Lower lobe of right lung (tissue), 2 donors: Measurements from ENCODE around the gene CIZ1. TPM values are rescaled to one million over a fixed set of nuclear protein-coding genes. Genes with fewer than 3 reads are reported as not detected.

ENCODE experiments used
- ATAC-seq, 2 donors: fragments of 200-7000 bp; cut with Tn5 transposase; one replicate each; pipeline ENCODE4 v1.9.1; 2020 to 2022; ENCODE audit warnings: mild to moderate bottlenecking in 2 of 2, moderate library complexity in 2 of 2
- DNase-seq: peaks from one replicate; pipeline ENCODE4 v3.0.0-alpha.2; 2020
- H3K27ac ChIP-seq: fragments of 200-600 bp; one replicate; pipeline ENCODE4 v1.8.0; 2022
- H3K27me3 ChIP-seq: fragments of 200-600 bp; one replicate; pipeline ENCODE4 v1.8.0; 2022; ENCODE audit warnings: low read depth
- H3K36me3 ChIP-seq: fragments of 200-600 bp; one replicate; pipeline ENCODE4 v1.8.0; 2022; ENCODE audit warnings: mild to moderate bottlenecking
- H3K4me1 ChIP-seq: fragments of 200-600 bp; one replicate; pipeline ENCODE4 v1.8.0; 2022
- H3K4me3 ChIP-seq: fragments of 200-600 bp; one replicate; pipeline ENCODE4 v1.8.0; 2022; ENCODE audit warnings: mild to moderate bottlenecking
- H3K9me3 ChIP-seq: fragments of 200-600 bp; one replicate; pipeline ENCODE4 v1.8.0; 2022
- intact Hi-C: fragments of 100-400 bp; cut with DNase I; formaldehyde crosslinking; loops from one replicate; pipeline ENCODE4 v1.11.0; 2022
- total RNA-seq: library from RNA; stranded (reverse); fragmentation: NEBNext Ultra II Directional; extraction: Animal tissue kit (Norgen Biotek cat#: 25700); gene quantifications from one replicate; pipeline ENCODE4 v1.2.1, GENCODE V29; 2021
- TF ChIP-seq, protein P1 (sequence below): fragments of 200-600 bp; IDR thresholded peaks from one replicate; pipeline ENCODE4 v1.8.0; 2022; ENCODE audit warnings: antibody characterized with exemption, mild to moderate bottlenecking
- donor health status: DM: no; HTN: yes; CAD: no; lungs with severe emphysema.

CIZ1 gene
- total RNA-seq, 1 donor from 2014 or later = 98.5 TPM

DNA sequence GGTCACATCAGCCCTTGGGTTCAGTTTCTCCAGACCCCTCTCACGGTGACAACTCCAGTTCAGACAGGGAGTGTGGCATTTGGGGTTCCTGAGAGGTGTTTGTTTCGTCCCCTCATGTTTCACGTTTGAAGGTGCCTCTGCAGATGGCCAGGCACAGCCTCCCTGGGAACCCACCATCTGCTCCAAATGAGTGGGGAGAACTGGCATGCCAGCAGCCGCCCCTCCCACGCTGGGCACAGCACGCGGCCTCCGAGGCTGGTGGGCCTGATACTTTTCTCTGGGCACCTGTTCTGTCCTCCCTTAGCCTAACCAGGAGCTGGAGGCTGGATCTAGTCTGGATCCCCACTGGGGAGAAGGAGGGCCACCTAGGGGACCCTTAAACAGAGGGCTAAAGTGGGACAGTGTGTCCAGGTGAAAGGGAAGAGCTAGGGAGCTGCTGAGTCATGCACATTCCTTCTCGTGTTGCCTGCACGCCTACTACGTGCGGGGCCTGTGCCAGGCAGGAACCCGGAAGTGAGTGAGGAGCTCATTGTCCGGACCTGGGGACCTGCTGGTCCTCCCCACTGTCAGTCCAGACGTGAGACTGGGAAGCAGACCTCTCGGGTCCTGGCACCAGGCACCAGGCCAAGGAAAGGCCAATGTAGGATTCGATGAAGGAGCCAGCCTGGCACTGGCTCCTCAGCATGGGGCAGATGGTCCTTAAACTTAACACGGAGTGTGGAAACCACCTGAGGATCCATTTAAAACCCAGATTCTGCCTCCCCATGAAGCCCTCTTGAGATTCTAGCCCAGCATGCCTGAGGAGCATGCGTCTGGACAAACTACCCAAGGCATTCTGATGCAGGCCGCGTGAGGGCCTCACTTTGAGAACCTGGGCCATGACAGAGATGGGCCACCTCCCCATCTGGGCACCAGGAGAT lies 23.5 kb upstream of the CIZ1 start:
- Histone ChIP-seq H3K36me3 (no peaks in the 10 kb centered on the region), H3K4me3 (no peak overlapping the region), H3K27ac (peak overlapping the region; percentile 24), H3K9me3 (no peaks in the 10 kb centered on the region), H3K4me1 (peaks cover 20% of the 10 kb centered on the region), H3K27me3 (no peaks in the 10 kb centered on the region)
- intact Hi-C loops = no loop called here
- no peak for ATAC-seq
- TF ChIP-seq, protein P1, sequence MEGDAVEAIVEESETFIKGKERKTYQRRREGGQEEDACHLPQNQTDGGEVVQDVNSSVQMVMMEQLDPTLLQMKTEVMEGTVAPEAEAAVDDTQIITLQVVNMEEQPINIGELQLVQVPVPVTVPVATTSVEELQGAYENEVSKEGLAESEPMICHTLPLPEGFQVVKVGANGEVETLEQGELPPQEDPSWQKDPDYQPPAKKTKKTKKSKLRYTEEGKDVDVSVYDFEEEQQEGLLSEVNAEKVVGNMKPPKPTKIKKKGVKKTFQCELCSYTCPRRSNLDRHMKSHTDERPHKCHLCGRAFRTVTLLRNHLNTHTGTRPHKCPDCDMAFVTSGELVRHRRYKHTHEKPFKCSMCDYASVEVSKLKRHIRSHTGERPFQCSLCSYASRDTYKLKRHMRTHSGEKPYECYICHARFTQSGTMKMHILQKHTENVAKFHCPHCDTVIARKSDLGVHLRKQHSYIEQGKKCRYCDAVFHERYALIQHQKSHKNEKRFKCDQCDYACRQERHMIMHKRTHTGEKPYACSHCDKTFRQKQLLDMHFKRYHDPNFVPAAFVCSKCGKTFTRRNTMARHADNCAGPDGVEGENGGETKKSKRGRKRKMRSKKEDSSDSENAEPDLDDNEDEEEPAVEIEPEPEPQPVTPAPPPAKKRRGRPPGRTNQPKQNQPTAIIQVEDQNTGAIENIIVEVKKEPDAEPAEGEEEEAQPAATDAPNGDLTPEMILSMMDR = no peak
- DNase-seq = no peak

DNA sequence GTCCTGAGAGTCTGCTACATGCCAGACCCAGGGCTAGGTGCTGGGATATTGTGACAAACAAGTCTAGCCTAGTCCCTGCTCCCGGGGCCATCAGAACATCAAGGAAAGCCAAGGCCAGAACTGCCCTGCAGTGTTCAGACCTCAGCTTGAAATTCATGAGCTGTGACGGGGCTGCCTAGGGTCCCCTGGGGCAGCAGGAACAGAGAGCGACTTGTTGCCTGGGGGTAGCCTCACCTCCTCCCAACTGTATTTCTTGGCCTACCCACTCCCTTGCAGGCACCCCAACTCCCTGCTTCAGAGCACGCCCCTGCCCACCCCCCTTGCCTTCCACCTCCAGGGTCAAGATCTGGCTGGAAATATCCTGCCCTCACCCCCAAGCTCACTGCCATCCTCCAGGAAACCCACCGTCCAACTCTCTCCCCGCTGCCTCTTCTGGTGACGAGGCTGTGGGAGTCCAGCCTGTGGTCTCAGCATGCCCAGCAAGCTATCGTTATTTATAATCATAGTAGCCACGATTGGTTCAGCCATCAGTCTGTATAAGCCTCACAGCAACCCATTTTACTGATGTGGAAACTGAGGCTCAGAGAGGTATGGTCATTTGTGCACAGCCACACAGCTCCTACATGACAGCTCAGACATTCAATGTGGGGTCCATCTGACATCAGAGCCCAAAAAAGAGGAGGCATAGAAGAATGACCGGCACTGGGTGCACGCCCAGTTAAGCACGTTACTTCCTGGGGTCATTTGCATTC lies 22.6 kb upstream of the CIZ1 start:
- TF ChIP-seq, protein P1 = no peak
- Histone ChIP-seq H3K27ac (no peak overlapping the region), H3K4me1 (peaks cover 20% of the 10 kb centered on the region), H3K4me3 (no peak overlapping the region), H3K9me3 (no peaks in the 10 kb centered on the region), H3K27me3 (no peaks in the 10 kb centered on the region), H3K36me3 (no peaks in the 10 kb centered on the region)
- intact Hi-C loops = no loop called here
- DNase-seq (no peak), ATAC-seq (no peak)

DNA sequence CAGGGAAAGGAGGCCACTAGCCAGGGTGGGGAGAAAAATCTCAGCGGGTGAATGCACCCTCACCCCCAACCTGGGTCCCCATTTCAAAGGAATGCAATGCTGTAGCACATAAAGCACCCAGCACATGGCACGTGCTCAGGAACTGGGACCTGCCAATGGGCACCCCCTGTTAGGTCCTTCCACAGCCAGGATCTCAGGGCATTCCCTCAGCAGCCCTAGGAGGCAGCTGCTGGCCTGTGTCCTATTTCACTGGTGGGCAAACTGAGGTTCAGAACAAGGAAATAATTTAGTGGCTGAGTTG lies 20.6 kb upstream of the CIZ1 start:
- no peaks in the 10 kb centered on the region for H3K27me3 ChIP-seq
- ATAC-seq = no peak
- no peaks in the 10 kb centered on the region for H3K36me3 ChIP-seq
- DNase-seq = no peak
- TF ChIP-seq, protein P1 = no peak
- H3K27ac ChIP-seq = no peak overlapping the region
- H3K9me3 ChIP-seq = no peaks in the 10 kb centered on the region
- H3K4me1 ChIP-seq = peaks cover 11% of the 10 kb centered on the region
- H3K4me3 ChIP-seq = no peak overlapping the region
- intact Hi-C loops = no loop called here

DNA sequence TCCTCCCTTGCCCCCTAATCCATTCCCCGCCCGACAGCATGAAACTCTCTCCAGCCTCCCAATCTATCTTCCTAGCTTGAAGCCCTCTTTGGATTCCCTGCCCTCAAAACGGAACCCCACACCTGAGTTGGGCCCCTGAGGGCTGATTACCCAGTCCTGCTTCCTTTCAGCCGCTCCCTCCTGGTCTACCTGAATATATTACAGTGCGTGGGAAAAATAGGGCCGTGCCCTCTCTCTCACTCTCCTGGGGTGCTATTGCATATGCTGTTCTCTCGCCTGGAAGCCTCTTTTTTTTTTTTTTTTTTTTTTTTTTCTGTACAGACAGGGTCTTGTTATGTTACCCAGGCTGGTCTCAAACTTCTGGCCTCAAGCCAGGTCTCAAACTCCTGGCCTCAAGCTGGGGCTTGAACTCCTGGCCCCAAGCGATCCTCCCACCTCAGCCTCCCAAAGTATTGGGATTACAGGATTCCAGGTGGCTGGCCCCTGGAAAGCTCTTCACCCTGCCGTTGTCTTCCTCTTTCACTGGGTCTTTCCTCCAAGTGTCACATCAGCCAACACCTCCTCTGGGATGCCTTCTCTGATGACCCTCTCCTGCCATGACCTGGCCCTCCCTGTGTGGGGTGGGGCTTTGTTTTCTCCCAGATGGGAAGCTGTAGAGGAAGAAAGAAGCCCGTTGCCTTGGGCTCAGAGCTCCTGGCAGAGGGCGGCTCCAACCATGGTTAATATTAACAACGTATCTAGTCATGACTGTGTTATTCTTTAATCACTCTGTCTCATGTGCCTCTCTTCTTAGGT lies 20.0 kb upstream of the CIZ1 start:
- TF ChIP-seq, protein P1 = no peak
- intact Hi-C loops = no loop called here
- DNase-seq = no peak
- no peaks in the 10 kb centered on the region for H3K27me3 ChIP-seq
- H3K9me3 ChIP-seq = no peaks in the 10 kb centered on the region
- H3K4me1 ChIP-seq = peaks cover 7% of the 10 kb centered on the region
- H3K27ac ChIP-seq = no peak overlapping the region
- H3K4me3 ChIP-seq = no peak overlapping the region
- no peak for ATAC-seq
- H3K36me3 ChIP-seq = no peaks in the 10 kb centered on the region

DNA sequence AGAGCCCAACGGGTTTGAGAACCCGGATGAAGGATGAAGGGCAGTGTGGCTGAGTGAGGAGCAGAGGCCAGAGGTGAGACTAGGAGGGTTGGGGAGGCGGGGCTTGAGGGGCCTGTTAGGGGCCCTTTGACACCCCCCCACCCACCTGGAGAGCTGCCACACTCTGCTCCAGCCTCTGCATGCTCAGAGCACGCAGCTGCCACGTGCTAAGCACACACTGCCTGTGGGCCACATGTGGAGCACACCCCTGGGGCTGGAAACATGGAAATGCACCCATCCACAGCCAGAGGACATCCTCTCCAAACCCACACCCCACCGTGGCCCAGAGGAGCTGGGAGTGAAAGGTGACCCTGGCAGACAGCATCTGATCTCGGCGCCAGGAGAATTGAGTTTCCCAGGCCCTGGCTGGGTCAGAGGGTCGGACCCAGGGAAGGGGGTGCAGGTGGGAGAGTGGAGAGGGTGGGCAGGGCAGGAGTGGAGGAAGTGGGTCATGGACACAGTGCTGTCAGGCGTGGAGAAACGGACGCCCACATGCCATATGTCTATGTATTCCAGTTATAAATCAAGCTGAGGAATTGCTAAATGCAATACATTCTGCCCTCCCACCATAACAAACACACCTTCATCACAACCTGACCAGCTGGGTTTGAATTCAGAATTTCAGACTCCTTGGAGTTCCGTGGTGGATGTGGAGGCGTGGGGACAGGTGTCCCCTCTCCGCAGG lies 17.7 kb upstream of the CIZ1 start:
- no peak for DNase-seq
- TF ChIP-seq, protein P1 = no peak
- Histone ChIP-seq H3K4me1 (peaks cover 1% of the 10 kb centered on the region), H3K36me3 (no peaks in the 10 kb centered on the region), H3K4me3 (no peak overlapping the region), H3K9me3 (no peaks in the 10 kb centered on the region), H3K27ac (no peak overlapping the region), H3K27me3 (peaks cover 15% of the 10 kb centered on the region)
- ATAC-seq = no peak
- intact Hi-C loops = no loop called here
